HepG2 (cell line): Measurements from ENCODE around the gene NTN3. TPM values are rescaled to one million over a fixed set of nuclear protein-coding genes. Genes with fewer than 3 reads are reported as not detected.
A peak's percentile ranks its signal among the peaks of the same experiment; 100 is the strongest.

ENCODE experiments used
- ASH2L ChIP-seq: fragments of 300-600, 200-600 bp; sonication (generic); IDR thresholded peaks from 2 replicates; pipeline ENCODE4 v1.7.0; 2017; ENCODE audit warnings: low read depth, mild to moderate bottlenecking, moderate library complexity, mixed read lengths, low read length; ENCODE audit not compliant: insufficient read length
- PITX1 ChIP-seq: sonication (generic); formaldehyde crosslinking; IDR thresholded peaks from 2 replicates; pipeline ENCODE4 v1.5.1; 2020; ENCODE audit warnings: mild to moderate bottlenecking, missing genetic modification reagents
- SPEN ChIP-seq: sonication (generic); formaldehyde crosslinking; IDR thresholded peaks from 2 replicates; pipeline ENCODE4 v1.5.1; 2020; ENCODE audit warnings: low read depth, mild to moderate bottlenecking, missing genetic modification reagents
- THYN1 ChIP-seq: sonication (generic); formaldehyde crosslinking; IDR thresholded peaks from 2 replicates; pipeline ENCODE4 v1.8.1; 2023; ENCODE audit warnings: low read depth, mild to moderate bottlenecking, moderate library complexity, missing genetic modification reagents, borderline replicate concordance
- TRIM24 ChIP-seq: sonication (generic); formaldehyde crosslinking; IDR thresholded peaks from 2 replicates; pipeline ENCODE4 v1.8.0; 2022; ENCODE audit warnings: mild to moderate bottlenecking, missing genetic modification reagents
- ZNF225 ChIP-seq: sonication (generic); formaldehyde crosslinking; IDR thresholded peaks from 2 replicates; pipeline ENCODE4 v1.4.0; 2020; ENCODE audit warnings: mild to moderate bottlenecking, missing genetic modification reagents
- polyA plus RNA-seq, 8 experiments: library from polyadenylated mRNA; depleted of rRNA in 3 of 8; stranded (reverse) in 7 of 8; unstranded in 1 of 8; fragments of >200 nt; fragmentation: Illumina TruSeq in 4 of 8; extraction: Trizol in 4 of 8; gene quantifications; 2 replicates each; pipeline versions ENCODE4 v1.2.1 to v1.2.3, GENCODE V29; 2011 to 2016; ENCODE audit warnings: low read depth in 4 of 8, missing spikeins in 1 of 8, mixed read lengths in 1 of 8; ENCODE audit not compliant: insufficient read depth in 1 of 8
- total RNA-seq, 5 experiments: library from RNA; depleted of rRNA; stranded (reverse); fragments of >200 nt; fragmentation: Illumina TruSeq; extraction: Trizol; gene quantifications; 2 replicates each; pipeline ENCODE4 v1.2.3, GENCODE V29; 2016; ENCODE audit warnings: low read depth in 1 of 5
- TF ChIP-seq, protein P1 (sequence below), 2 experiments: fragments of 450-650 bp in 1 of 2; sonication (generic) in 1 of 2; formaldehyde crosslinking in 1 of 2; IDR thresholded peaks; 2 replicates each; pipeline versions ENCODE4 v1.6.1 to v1.8.0; 2016 to 2022; ENCODE audit warnings: antibody characterized with exemption in 1 of 2, mild to moderate bottlenecking in 1 of 2, missing genetic modification reagents in 1 of 2
- TF ChIP-seq, protein P2 (sequence below): sonication (generic); formaldehyde crosslinking; IDR thresholded peaks from 2 replicates; pipeline ENCODE4 v1.9.0; 2021; ENCODE audit warnings: missing genetic modification reagents, borderline replicate concordance
- TF ChIP-seq, protein P3 (sequence below): sonication (generic); formaldehyde crosslinking; IDR thresholded peaks from 2 replicates; pipeline ENCODE4 v1.4.0; 2020; ENCODE audit warnings: missing genetic modification reagents, borderline replicate concordance
- TF ChIP-seq, protein P4 (sequence below): IDR thresholded peaks from 2 replicates; pipeline ENCODE4 v1.6.1; 2016; ENCODE audit warnings: missing genetic modification reagents, missing compliant biosample characterization

Gene NTN3
- total and polyA plus RNA-seq, 2 of the 13 experiments (the other 11 are each of a cell fraction or from before 2014, with no cell fraction given) = 0.09 to 0.20 TPM

DNA sequence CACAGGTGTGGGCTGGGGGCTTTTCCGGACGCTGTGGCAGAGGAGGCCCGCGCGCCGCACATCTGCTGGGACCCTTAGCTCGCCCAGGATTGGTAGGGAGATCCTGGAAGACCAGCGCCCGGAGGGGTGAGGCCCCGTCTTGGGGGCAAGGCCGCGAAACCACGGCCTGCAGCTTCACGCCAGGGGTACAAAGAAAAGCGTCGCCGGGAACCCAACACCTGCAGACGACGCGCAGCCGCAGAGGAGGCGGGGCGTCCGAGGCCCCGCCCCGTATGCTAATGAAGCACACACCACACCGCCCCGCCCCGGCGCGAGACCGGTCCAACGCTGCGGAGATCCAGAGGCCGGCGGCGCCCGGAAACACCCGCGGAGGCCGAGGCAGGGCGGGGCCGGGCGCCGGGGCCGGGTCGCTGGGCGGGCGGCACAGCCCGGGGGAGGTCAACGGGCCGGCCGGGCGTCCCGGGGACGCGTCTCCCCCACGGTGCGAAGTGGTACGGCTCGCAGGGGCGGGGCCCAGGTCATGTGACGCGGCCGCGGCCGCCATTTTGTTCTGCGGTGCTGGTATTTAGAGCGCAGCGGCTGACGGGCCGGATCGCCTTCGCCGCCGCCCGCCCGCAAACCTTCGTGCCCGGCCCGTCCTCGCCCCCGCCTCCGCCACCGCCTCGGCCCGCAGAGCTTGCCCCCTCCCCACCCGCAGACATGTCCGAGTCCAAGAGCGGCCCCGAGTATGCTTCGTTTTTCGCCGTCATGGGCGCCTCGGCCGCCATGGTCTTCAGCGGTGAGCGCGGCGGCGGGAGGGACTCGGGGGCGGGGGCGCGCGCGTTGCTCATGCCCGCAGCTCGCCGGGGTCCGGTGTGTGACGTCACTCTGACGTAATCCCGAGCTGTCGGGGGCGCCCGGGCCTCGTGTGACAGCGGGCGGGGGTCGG is 42.6 kb downstream of the NTN3 start, which contains the start of gene ATP6V0C (continued):
- TF ChIP-seq, protein P1, sequence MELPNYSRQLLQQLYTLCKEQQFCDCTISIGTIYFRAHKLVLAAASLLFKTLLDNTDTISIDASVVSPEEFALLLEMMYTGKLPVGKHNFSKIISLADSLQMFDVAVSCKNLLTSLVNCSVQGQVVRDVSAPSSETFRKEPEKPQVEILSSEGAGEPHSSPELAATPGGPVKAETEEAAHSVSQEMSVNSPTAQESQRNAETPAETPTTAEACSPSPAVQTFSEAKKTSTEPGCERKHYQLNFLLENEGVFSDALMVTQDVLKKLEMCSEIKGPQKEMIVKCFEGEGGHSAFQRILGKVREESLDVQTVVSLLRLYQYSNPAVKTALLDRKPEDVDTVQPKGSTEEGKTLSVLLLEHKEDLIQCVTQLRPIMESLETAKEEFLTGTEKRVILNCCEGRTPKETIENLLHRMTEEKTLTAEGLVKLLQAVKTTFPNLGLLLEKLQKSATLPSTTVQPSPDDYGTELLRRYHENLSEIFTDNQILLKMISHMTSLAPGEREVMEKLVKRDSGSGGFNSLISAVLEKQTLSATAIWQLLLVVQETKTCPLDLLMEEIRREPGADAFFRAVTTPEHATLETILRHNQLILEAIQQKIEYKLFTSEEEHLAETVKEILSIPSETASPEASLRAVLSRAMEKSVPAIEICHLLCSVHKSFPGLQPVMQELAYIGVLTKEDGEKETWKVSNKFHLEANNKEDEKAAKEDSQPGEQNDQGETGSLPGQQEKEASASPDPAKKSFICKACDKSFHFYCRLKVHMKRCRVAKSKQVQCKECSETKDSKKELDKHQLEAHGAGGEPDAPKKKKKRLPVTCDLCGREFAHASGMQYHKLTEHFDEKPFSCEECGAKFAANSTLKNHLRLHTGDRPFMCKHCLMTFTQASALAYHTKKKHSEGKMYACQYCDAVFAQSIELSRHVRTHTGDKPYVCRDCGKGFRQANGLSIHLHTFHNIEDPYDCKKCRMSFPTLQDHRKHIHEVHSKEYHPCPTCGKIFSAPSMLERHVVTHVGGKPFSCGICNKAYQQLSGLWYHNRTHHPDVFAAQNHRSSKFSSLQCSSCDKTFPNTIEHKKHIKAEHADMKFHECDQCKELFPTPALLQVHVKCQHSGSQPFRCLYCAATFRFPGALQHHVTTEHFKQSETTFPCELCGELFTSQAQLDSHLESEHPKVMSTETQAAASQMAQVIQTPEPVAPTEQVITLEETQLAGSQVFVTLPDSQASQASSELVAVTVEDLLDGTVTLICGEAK (IDR thresholded peaks at IDR 0.05) = no peak
- TF ChIP-seq, protein P1 (CRISPR knock-in tag; IDR thresholded peaks at IDR 0.05) = peak; percentile 41
- TF ChIP-seq, protein P2, sequence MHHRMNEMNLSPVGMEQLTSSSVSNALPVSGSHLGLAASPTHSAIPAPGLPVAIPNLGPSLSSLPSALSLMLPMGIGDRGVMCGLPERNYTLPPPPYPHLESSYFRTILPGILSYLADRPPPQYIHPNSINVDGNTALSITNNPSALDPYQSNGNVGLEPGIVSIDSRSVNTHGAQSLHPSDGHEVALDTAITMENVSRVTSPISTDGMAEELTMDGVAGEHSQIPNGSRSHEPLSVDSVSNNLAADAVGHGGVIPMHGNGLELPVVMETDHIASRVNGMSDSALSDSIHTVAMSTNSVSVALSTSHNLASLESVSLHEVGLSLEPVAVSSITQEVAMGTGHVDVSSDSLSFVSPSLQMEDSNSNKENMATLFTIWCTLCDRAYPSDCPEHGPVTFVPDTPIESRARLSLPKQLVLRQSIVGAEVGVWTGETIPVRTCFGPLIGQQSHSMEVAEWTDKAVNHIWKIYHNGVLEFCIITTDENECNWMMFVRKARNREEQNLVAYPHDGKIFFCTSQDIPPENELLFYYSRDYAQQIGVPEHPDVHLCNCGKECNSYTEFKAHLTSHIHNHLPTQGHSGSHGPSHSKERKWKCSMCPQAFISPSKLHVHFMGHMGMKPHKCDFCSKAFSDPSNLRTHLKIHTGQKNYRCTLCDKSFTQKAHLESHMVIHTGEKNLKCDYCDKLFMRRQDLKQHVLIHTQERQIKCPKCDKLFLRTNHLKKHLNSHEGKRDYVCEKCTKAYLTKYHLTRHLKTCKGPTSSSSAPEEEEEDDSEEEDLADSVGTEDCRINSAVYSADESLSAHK (CRISPR knock-in tag) = no peak
- TF ChIP-seq THYN1 (CRISPR knock-in tag) = no peak
- peak; percentile 91 for TF ChIP-seq ZNF225 (CRISPR knock-in tag)
- peak; percentile 53 for TF ChIP-seq SPEN
- no peak for TF ChIP-seq TRIM24
- TF ChIP-seq, protein P3, sequence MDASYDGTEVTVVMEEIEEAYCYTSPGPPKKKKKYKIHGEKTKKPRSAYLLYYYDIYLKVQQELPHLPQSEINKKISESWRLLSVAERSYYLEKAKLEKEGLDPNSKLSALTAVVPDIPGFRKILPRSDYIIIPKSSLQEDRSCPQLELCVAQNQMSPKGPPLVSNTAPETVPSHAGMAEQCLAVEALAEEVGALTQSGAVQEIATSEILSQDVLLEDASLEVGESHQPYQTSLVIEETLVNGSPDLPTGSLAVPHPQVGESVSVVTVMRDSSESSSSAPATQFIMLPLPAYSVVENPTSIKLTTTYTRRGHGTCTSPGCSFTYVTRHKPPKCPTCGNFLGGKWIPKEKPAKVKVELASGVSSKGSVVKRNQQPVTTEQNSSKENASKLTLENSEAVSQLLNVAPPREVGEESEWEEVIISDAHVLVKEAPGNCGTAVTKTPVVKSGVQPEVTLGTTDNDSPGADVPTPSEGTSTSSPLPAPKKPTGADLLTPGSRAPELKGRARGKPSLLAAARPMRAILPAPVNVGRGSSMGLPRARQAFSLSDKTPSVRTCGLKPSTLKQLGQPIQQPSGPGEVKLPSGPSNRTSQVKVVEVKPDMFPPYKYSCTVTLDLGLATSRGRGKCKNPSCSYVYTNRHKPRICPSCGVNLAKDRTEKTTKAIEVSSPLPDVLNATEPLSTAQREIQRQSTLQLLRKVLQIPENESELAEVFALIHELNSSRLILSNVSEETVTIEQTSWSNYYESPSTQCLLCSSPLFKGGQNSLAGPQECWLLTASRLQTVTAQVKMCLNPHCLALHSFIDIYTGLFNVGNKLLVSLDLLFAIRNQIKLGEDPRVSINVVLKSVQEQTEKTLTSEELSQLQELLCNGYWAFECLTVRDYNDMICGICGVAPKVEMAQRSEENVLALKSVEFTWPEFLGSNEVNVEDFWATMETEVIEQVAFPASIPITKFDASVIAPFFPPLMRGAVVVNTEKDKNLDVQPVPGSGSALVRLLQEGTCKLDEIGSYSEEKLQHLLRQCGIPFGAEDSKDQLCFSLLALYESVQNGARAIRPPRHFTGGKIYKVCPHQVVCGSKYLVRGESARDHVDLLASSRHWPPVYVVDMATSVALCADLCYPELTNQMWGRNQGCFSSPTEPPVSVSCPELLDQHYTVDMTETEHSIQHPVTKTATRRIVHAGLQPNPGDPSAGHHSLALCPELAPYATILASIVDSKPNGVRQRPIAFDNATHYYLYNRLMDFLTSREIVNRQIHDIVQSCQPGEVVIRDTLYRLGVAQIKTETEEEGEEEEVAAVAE (CRISPR knock-in tag) = 0 out of 2 replicates have a peak, but pooled peaks have one; percentile 10
- TF ChIP-seq, protein P4, sequence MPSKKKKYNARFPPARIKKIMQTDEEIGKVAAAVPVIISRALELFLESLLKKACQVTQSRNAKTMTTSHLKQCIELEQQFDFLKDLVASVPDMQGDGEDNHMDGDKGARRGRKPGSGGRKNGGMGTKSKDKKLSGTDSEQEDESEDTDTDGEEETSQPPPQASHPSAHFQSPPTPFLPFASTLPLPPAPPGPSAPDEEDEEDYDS (CRISPR knock-in tag) = peak; percentile 93
- TF ChIP-seq PITX1 (CRISPR knock-in tag) = peak; percentile 36; the same call in 1 of the 2 replicates
- TF ChIP-seq ASH2L = peak; percentile 68
